CD8-positive, alpha-beta memory T cell (primary cell): ENCODE data around the gene PPFIA4. TPM values are rescaled to one million over a fixed set of nuclear protein-coding genes. Genes with fewer than 3 reads are reported as not detected.

Experiments used
- CTCF ChIA-PET: fragments of 350-600 bp; sonication (Branson Sonifier 250); formaldehyde crosslinking; loops from one replicate; lab custom pipeline; 2021; ENCODE audit warnings: antibody characterized with exemption; lab: Charles Lee
- POLR2A ChIA-PET: fragments of 350-600 bp; sonication (Branson Sonifier 250); formaldehyde crosslinking; loops from one replicate; lab custom pipeline; 2021; ENCODE audit warnings: antibody characterized with exemption; lab: Charles Lee
- DNase-seq, 5 donors: peaks; one replicate each; pipeline versions ENCODE4 v3.0.0 to v3.0.0-alpha.2; 2020 to 2022; ENCODE audit warnings: mixed read lengths in 1 of 5
- H3K27ac ChIP-seq: one replicate; pipeline ENCODE4 v1.7.0; 2013; ENCODE audit warnings: low read depth, mild to moderate bottlenecking, low read length, moderate library complexity
- H3K27me3 ChIP-seq: 2 replicates; pipeline ENCODE4 v1.7.0; 2013; ENCODE audit warnings: low read length, mild to moderate bottlenecking; ENCODE audit not compliant: insufficient read depth, poor library complexity, severe bottlenecking
- H3K36me3 ChIP-seq: 2 replicates; pipeline ENCODE4 v1.7.0; 2013; ENCODE audit warnings: mild to moderate bottlenecking, low read length, moderate library complexity; ENCODE audit not compliant: insufficient read depth
- H3K4me1 ChIP-seq: 2 replicates; pipeline ENCODE4 v1.7.0; 2013; ENCODE audit warnings: mild to moderate bottlenecking, low read length, moderate library complexity; ENCODE audit not compliant: insufficient read depth
- H3K4me3 ChIP-seq: 2 replicates; pipeline ENCODE4 v1.7.0; 2013; ENCODE audit warnings: mild to moderate bottlenecking, low read length
- H3K9me3 ChIP-seq: 2 replicates; pipeline ENCODE4 v1.7.0; 2013; ENCODE audit warnings: mild to moderate bottlenecking, low read length
- H3K27ac Mint-ChIP-seq, 8 donors: one replicate each; pipeline ENCODE4 v1.8.0; 2020 to 2021; ENCODE audit warnings: mixed read lengths in 8 of 8, mild to moderate bottlenecking in 6 of 8, inconsistent platforms in 3 of 8, moderate library complexity in 3 of 8
- H3K27me3 Mint-ChIP-seq, 2 donors: one replicate each; pipeline ENCODE4 v1.8.0; 2020 to 2021; ENCODE audit warnings: mixed read lengths in 2 of 2, mild to moderate bottlenecking in 1 of 2, moderate library complexity in 1 of 2
- H3K36me3 Mint-ChIP-seq, 3 donors: one replicate each; pipeline ENCODE4 v1.8.0; 2020 to 2021; ENCODE audit warnings: mixed read lengths in 3 of 3, inconsistent platforms in 1 of 3, mild to moderate bottlenecking in 1 of 3
- H3K4me1 Mint-ChIP-seq, 3 donors: one replicate each; pipeline ENCODE4 v1.8.0; 2020 to 2021; ENCODE audit warnings: mixed read lengths in 3 of 3, inconsistent platforms in 1 of 3, mild to moderate bottlenecking in 1 of 3
- H3K4me3 Mint-ChIP-seq, 7 donors: one replicate each; pipeline ENCODE4 v1.8.0; 2020 to 2021; ENCODE audit warnings: mixed read lengths in 7 of 7, mild to moderate bottlenecking in 6 of 7, moderate library complexity in 4 of 7, inconsistent platforms in 2 of 7
- H3K9me3 Mint-ChIP-seq, 5 donors: one replicate each; pipeline ENCODE4 v1.8.0; 2020 to 2022; ENCODE audit warnings: mixed read lengths in 5 of 5, mild to moderate bottlenecking in 3 of 5, moderate library complexity in 2 of 5, inconsistent platforms in 1 of 5
- polyA plus RNA-seq: library from polyadenylated mRNA; unstranded; fragments of 300-500 nt; fragmentation: Illumina TruSeq; gene quantifications from one replicate; pipeline ENCODE4 v1.2.3, GENCODE V29; 2021
- total RNA-seq, 2 experiments: library from RNA; stranded (reverse); gene quantifications; one replicate each; pipeline ENCODE4 v1.2.3, GENCODE V29; 2021

PPFIA4 gene
- total and polyA plus RNA-seq, 3 experiments from 2014 or later, result 1.2 to 1.5 TPM; not detected in 1

DNA sequence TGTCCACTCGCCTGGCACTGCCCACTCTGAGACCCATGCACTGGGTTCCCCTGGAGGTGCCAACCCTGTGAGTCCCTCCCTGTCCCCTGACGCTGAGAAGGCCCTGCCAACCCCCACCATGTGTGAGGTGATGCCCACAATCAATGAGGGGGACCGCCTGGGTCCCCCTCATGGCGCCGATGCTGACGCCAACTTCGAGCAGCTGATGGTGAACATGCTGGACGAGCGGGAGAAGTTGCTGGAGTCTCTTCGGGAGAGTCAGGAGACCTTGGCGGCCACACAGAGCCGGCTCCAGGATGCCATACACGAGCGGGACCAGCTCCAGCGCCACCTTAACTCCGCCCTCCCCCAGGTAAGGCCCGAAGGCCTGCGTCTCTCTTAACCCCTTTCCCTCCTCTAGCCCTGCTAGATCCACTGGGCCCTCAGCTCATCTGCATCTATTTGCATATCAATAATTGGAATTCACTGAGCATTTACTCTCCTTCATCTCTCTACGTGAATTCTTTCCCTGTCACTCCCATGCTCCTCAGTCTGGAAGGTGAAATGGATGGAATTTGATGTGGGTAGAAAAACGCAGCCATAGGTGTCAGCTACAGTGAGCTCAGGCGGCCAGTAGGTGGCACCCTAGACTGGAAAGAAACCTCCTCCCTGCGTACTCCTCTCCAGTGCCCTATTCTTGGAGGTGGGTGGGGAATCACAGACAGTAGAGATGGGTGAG, 12.8 kb downstream of the PPFIA4 start:
- ChIA-PET CTCF (interaction anchor here (0.7 to 4.6 kb wide), 19 partner anchors 9 to 448 kb away, joined by 3 to 57 read pairs (median 4); partner anchors contain the start of genes CHI3L1 and PPFIA4), POLR2A (interaction anchor here (1.1 kb wide), 1 partner anchor 230 kb away, joined by 3 read pairs; no protein-coding TSS in a partner anchor)
- no peaks in the 10 kb centered on the region for H3K36me3 ChIP-seq
- no peaks in the 10 kb centered on the region for H3K9me3 ChIP-seq
- no peak overlapping the region for H3K4me3 ChIP-seq
- peak; percentile 15 to 73 (median 45) for DNase-seq
- Mint-ChIP-seq H3K36me3 (no peaks in the 10 kb centered on the region), H3K4me1 (peaks cover 1 to 5% (median 5%) of the 10 kb centered on the region in 3 donors), H3K27ac (no peak overlapping the region), H3K4me3 (no peak overlapping the region), H3K27me3 (peaks cover 4 to 12% of the 10 kb centered on the region in 2 donors), H3K9me3 (no peaks in the 10 kb centered on the region)
- no peaks in the 10 kb centered on the region for H3K27me3 ChIP-seq
- H3K4me1 ChIP-seq, result no peaks in the 10 kb centered on the region
- no peak overlapping the region for H3K27ac ChIP-seq

DNA sequence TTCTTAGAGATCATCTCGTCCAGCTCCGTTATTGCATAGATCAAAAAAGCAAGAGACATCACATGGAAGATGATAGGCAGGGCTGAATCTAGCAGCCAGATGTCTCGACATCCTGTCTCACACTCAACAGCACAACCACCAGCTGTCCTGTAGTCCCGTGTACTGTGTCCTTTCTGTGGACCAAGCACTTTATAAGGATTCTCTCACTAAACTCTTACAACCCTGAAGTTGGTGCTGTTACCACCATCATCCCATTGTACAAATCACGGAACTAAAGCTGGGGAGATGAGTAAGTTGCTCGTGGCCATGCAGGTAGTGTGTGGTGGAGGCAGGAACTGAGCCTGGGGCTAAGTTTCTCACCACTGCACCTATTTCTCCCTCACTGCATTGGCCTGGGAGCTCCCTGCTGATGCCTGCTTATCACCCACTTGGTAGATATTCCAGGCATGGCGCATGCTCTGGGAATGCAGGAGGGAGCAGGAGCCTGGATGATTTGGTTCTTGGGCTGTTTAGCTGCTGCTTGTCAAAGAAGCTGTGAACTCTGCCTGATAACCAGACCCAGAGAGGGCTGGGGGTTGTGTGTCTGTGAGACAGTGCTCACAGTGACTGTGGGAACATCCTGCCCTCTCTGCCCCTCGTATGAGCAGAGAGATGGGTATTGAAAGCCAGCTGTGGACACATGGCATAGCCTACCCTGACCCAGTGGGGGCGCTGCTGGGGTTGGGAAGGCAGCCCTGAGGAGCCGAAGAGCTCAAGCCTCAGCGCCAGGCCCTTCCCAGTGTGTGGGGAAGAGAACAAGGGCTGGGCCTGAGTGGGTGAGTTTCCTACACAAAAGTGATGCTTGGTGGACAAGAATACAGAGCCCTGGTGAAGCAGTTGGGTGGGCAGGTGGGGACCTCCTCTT, 13.6 kb downstream of the PPFIA4 start:
- POLR2A ChIA-PET, result interaction anchor here (1.1 kb wide), 1 partner anchor 229 kb away, joined by 3 read pairs; no protein-coding TSS in a partner anchor
- peaks cover 1 to 5% (median 5%) of the 10 kb centered on the region in 3 donors for H3K4me1 Mint-ChIP-seq

GRCh38 chr1:203040513-203041275, 14.4 kb downstream of the PPFIA4 start:
- Mint-ChIP-seq H3K9me3 (no peaks in the 10 kb centered on the region), H3K27me3 (peaks cover 5 to 22% of the 10 kb centered on the region in 2 donors), H3K36me3 (no peaks in the 10 kb centered on the region), H3K4me3 (no peak overlapping the region), H3K27ac (peak overlapping the region in 2 of 8 donors; percentile 47 to 59), H3K4me1 (peaks cover 1 to 5% (median 5%) of the 10 kb centered on the region in 3 donors)
- no peak overlapping the region for H3K27ac ChIP-seq
- H3K4me1 ChIP-seq, result no peaks in the 10 kb centered on the region
- DNase-seq, result no peak
- H3K4me3 ChIP-seq, result no peak overlapping the region
- POLR2A ChIA-PET, result no interaction called here
- CTCF ChIA-PET, result interaction anchor here (0.8 to 4.6 kb wide), 8 partner anchors 10 to 227 kb away, joined by 3 to 57 read pairs (median 6); no protein-coding TSS in a partner anchor
- H3K9me3 ChIP-seq, result no peaks in the 10 kb centered on the region
- H3K36me3 ChIP-seq, result no peaks in the 10 kb centered on the region
- H3K27me3 ChIP-seq, result no peaks in the 10 kb centered on the region

More for the DNA sequence above, 13.6 kb downstream of the PPFIA4 start:
- H3K4me3 ChIP-seq, result no peak overlapping the region
- H3K27ac Mint-ChIP-seq, result no peak overlapping the region
- no peak for DNase-seq
- no peak overlapping the region for H3K27ac ChIP-seq
- H3K4me3 Mint-ChIP-seq, result no peak overlapping the region
- CTCF ChIA-PET, result interaction anchor here (0.7 to 4.6 kb wide), 20 partner anchors 10 to 448 kb away, joined by 3 to 57 read pairs (median 4); partner anchors contain the start of genes CHI3L1 and PPFIA4
- H3K27me3 Mint-ChIP-seq, result peaks cover 4 to 20% of the 10 kb centered on the region in 2 donors
- no peaks in the 10 kb centered on the region for H3K9me3 Mint-ChIP-seq
- H3K36me3 Mint-ChIP-seq, result no peaks in the 10 kb centered on the region
- no peaks in the 10 kb centered on the region for H3K36me3 ChIP-seq
- no peaks in the 10 kb centered on the region for H3K9me3 ChIP-seq
- no peaks in the 10 kb centered on the region for H3K27me3 ChIP-seq
- H3K4me1 ChIP-seq, result no peaks in the 10 kb centered on the region

- no peak overlapping the region for H3K27ac ChIP-seq
- H3K4me3 ChIP-seq, result no peak overlapping the region
- H3K27me3 Mint-ChIP-seq, result peaks cover 5 to 22% of the 10 kb centered on the region in 2 donors
- no peaks in the 10 kb centered on the region for H3K27me3 ChIP-seq
- no peaks in the 10 kb centered on the region for H3K9me3 Mint-ChIP-seq
- H3K4me3 Mint-ChIP-seq, result no peak overlapping the region
- no peak for DNase-seq
- H3K4me1 ChIP-seq, result no peaks in the 10 kb centered on the region
- ChIA-PET CTCF (interaction anchor here (3.5 to 4.6 kb wide), 3 partner anchors 131 to 227 kb away, joined by 15 to 57 read pairs (median 21); no protein-coding TSS in a partner anchor), POLR2A (no interaction called here)
- H3K36me3 Mint-ChIP-seq, result no peaks in the 10 kb centered on the region
- peaks cover 1 to 5% (median 5%) of the 10 kb centered on the region in 3 donors for H3K4me1 Mint-ChIP-seq
- H3K9me3 ChIP-seq, result no peaks in the 10 kb centered on the region
- peak overlapping the region in 1 of 8 donors; percentile 35 for H3K27ac Mint-ChIP-seq
- no peaks in the 10 kb centered on the region for H3K36me3 ChIP-seq
Measured at GRCh38 chr1:203041351-203041932, 15.2 kb downstream of the PPFIA4 start.

DNA sequence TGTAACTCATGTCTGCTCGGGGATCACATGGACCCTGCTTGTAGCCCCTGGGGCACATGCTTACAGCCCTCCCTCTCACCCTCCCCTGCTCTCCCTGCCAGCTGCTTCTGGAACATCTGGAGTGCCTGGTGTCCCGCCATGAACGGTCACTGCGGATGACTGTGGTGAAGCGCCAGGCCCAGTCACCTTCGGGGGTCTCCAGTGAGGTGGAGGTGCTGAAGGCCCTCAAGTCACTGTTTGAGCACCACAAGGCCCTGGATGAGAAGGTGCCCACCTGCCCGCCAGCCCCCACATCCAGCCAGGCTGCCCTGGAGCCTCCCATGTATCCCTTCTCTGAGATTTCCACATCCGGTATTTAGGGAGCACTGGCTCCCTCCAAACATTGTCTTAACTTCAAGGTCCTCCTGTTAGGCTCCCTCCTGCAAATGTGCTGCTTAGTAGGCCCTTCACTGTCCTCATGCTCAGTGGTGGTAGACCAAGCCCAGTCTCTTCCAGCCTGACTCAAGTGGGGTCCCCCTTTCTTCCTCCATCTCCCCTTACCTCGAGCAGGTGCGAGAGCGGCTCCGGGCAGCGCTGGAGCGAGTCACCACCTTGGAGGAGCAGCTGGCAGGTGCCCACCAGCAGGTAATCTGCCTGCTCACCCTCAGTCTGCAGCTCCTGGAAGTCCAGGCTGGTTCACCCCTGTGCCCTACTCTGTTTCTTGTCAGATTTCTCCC, 17.7 kb downstream of the PPFIA4 start:
- no peak overlapping the region for H3K4me3 Mint-ChIP-seq
- POLR2A ChIA-PET, result no interaction called here

DNA sequence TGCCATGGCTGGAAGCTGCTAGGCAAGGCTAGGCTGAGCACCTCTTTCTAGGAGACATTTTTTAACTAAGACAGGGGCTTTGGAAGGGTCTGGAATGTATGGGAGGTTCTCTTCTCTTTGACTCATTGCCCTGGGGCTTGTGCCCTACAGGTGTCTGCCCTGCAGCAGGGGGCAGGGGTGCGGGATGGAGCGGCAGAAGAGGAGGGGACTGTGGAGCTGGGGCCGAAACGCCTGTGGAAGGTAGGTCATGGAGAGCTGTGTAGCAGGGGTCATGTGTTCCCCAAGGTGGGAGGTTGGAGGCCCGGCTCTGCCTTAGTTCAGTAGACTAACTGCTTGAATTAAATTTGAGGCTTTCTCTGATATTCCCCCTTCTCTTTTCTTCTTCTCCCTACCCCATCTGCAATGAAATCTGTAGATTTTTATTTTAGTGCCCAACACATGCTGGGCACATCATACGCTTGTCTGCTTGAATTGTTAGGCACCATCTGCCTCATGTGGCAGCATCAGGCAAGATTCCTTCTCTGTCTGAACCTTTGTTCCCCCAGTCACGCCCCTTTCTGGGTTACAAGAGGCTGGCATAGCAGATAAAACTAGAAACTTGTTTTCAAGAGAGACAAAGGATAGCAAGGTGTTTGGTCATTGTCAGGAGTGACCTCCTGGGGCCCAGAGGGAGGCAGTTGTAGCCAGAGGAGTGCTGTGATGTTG, 18.4 kb downstream of the PPFIA4 start:
- no peaks in the 10 kb centered on the region for H3K4me1 ChIP-seq
- Mint-ChIP-seq H3K4me1 (no peaks in the 10 kb centered on the region), H3K4me3 (no peak overlapping the region), H3K36me3 (no peaks in the 10 kb centered on the region), H3K27ac (no peak overlapping the region), H3K9me3 (no peaks in the 10 kb centered on the region), H3K27me3 (peaks cover 4 to 13% of the 10 kb centered on the region in 2 donors)
- no peak overlapping the region for H3K27ac ChIP-seq
- no peak overlapping the region for H3K4me3 ChIP-seq
- no peaks in the 10 kb centered on the region for H3K27me3 ChIP-seq
- CTCF ChIA-PET, result no interaction called here
- no peaks in the 10 kb centered on the region for H3K36me3 ChIP-seq
- peak in 1 of 5 donors; percentile 21 for DNase-seq
- H3K9me3 ChIP-seq, result no peaks in the 10 kb centered on the region
- POLR2A ChIA-PET, result no interaction called here

More for the DNA sequence above, 17.7 kb downstream of the PPFIA4 start:
- no peaks in the 10 kb centered on the region for H3K9me3 Mint-ChIP-seq
- H3K4me3 ChIP-seq, result no peak overlapping the region
- H3K36me3 ChIP-seq, result no peaks in the 10 kb centered on the region
- no peaks in the 10 kb centered on the region for H3K4me1 ChIP-seq
- no peaks in the 10 kb centered on the region for H3K36me3 Mint-ChIP-seq
- H3K27me3 Mint-ChIP-seq, result peaks cover 6 to 18% of the 10 kb centered on the region in 2 donors
- H3K27ac ChIP-seq, result no peak overlapping the region
- CTCF ChIA-PET, result interaction anchor here (1.0 kb wide), 1 partner anchor 175 kb away, joined by 3 read pairs; no protein-coding TSS in a partner anchor
- DNase-seq, result peak in 1 of 5 donors; percentile 28
- peaks cover 1 to 5% (median 5%) of the 10 kb centered on the region in 3 donors for H3K4me1 Mint-ChIP-seq
- no peaks in the 10 kb centered on the region for H3K27me3 ChIP-seq
- H3K9me3 ChIP-seq, result no peaks in the 10 kb centered on the region
- peak overlapping the region in 1 of 8 donors; percentile 57 for H3K27ac Mint-ChIP-seq
